VCaP (cell line): Measurements from ENCODE around the gene GID4.

Experiments
- H3K27ac ChIP-seq: fragments of 450-650 bp; 2 replicates; pipeline ENCODE4 v1.5.1; 2017
- CTCF ChIP-seq: fragments of 450-650 bp; conservative IDR thresholded peaks from 2 replicates; pipeline ENCODE4 v1.5.1; 2017; ENCODE audit warnings: mild to moderate bottlenecking, moderate library complexity

The GID4 gene

GRCh38 chr17:18027280-18027679, 11.9 kb upstream of the GID4 start:
- no peak for TF ChIP-seq CTCF
- H3K27ac ChIP-seq: no peak overlapping the region

GRCh38 chr17:18028114-18028951, 10.9 kb upstream of the GID4 start:
- no peak overlapping the region for H3K27ac ChIP-seq
- TF ChIP-seq CTCF: no peak

GRCh38 chr17:18028952-18029540, 10.2 kb upstream of the GID4 start:
- no peak overlapping the region for H3K27ac ChIP-seq
- TF ChIP-seq CTCF: no peak

- TF ChIP-seq CTCF: no peak
- no peak overlapping the region for H3K27ac ChIP-seq
Measured at GRCh38 chr17:18031955-18032354, 7.3 kb upstream of the GID4 start.

GRCh38 chr17:18033442-18034099, 5.6 kb upstream of the GID4 start:
- peak; percentile 75 for TF ChIP-seq CTCF
- no peak overlapping the region for H3K27ac ChIP-seq

GRCh38 chr17:18035704-18036103, 3.5 kb upstream of the GID4 start:
- H3K27ac ChIP-seq: no peak overlapping the region
- TF ChIP-seq CTCF: no peak

GRCh38 chr17:18037486-18037885, 1.7 kb upstream of the GID4 start:
- TF ChIP-seq CTCF: no peak
- no peak overlapping the region for H3K27ac ChIP-seq
